CD4-positive, alpha-beta T cell treated with Interleukin-21 for 1 hour (primary cell): ENCODE data around the gene SLC38A8.

Experiments used
- DNase-seq: peaks from one replicate; pipeline ENCODE4 v3.0.0-alpha.2; 2020

SLC38A8 gene

DNA sequence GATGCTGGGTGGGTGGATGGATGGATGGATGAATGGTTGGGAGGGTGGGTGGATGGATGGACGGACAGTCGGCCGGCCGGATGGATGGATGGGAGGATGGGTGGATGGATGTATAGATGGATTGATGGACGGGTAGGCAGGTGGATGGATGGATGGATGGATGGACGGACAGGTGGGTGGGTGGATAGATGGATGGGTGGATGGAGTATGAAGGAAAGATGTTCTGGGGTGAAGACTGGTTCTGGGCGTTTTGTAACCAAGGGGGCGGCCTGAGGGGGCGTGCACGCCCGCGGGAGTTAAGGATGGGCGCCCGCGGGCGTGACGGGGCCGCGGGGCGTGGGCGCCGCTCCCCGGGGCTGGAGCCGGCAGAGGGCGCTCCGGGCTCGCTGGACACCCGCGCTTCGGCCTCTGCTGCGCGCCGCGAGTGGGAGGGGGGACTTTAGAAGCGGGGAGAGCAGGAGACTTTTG lies 74.7 kb downstream of the SLC38A8 start, which contains the start of gene NECAB2:
Gene NECAB2 (plus strand): TSS at position 407 of the 468 bp plus-strand sequence. CDS start 405 bp downstream, outside the sequence.
- DNase-seq: no peak

- DNase-seq: no peak
Measured at GRCh38 chr16:83967091-83967490, 75.5 kb downstream of the SLC38A8 start.

- DNase-seq: no peak
Measured at GRCh38 chr16:83966153-83966696, 76.4 kb downstream of the SLC38A8 start.

- DNase-seq: no peak
Measured at GRCh38 chr16:83965444-83966152, 77.0 kb downstream of the SLC38A8 start.

DNA sequence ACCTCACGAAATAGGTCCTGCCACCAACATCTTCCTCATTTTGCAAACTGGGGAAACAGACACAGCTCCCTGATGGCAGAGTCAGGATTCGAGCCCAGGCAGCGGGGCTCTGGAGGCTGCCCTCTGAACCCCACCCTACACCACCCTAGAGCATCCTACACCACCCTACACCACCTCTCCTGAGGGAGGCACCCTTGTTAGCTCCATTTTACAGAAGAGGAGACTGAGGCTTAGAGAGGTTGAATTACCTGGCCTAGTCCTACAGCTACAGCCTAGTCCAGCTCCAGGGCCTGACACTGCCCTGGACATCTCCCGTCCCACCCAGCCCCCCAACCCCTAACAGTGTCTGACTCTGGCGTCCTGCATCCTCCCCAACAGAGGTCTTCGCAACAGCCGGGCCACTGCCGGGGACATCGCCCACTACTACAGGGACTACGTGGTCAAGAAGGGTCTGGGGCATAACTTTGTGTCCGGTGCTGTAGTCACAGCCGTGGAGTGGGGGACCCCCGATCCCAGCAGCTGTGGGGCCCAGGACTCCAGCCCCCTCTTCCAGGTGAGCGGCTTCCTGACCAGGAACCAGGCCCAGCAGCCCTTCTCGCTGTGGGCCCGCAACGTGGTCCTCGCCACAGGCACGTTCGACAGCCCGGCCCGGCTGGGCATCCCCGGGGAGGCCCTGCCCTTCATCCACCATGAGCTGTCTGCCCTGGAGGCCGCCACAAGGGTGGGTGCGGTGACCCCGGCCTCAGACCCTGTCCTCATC lies 77.7 kb downstream of the SLC38A8 start:
- DNase-seq: no peak

DNA sequence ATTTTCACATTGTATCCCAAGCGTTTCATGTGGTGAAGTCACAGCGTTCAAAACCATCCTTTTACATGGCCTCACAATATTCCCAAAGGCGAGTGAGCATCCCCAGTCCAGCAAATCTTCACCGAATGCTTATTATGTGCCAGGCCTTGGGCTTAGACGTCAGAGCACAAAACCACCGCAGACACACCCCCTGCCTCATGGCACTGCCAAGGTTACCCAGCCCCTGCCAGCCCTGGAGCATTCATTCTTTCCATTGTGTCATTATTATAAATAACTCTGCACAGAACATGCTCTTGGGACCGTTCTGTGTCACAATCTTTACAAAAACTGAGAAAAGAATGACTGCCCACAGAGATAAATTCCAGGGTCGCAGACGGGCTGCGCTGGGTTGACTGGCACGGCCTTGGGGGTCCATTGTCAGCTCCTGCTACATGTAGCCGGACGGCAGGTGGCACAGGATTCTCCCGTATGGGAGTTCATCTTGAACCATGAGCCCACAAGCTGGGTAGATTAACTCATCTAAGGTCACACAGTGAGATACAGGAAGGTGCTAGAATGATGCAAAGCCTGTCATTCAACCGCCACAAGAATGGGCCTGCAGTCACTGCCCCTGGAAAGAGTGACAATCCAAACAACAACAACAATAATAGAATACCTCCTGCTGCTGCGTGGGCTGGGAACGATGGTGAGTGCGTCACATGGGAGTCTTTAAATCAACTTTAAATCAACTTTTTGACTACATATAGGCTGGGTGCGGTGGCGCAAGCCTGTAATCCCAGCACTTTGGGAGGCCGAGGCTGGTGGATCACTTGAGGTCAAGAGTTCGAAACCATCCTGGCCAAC lies 79.1 kb downstream of the SLC38A8 start:
- DNase-seq: no peak

- DNase-seq: no peak
Measured at GRCh38 chr16:83961591-83961990, 81.0 kb downstream of the SLC38A8 start.

DNA sequence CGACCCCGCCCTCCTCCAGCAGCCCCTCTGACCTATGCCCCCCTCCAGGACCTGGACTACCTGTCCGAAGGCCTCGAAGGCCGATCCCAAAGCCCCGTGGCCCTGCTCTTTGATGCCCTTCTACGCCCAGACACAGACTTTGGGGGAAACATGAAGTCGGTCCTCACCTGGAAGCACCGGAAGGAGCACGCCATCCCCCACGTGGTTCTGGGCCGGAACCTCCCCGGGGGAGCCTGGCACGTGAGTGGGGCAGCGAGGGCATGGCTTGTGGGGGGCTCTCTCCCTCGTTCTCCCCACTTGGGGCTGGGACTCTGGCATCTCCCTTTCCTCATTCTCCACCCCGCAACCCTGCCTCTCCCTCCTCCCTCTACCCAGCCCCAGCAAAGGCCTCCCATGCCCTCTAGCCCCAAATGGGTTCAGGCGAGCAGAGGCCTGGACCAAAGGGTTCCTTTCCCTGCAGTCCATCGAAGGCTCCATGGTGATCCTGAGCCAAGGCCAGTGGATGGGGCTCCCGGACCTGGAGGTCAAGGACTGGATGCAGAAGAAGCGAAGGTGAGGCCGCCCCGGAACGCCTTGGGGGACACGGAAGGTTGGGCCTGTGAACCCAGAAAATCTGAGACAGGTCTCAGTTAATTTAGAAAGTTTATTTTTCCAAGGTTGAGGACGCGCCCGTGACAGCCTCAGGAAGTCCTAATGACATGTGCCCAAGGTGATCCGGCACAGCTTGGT lies 81.9 kb downstream of the SLC38A8 start:
- DNase-seq: no peak
